GM08714 (cell line): ENCODE results near the gene LRIG1.

Experiments used
- H3K4me3 ChIP-seq: fragments of 200-500 bp; sonication (Bioruptor generic); 2 replicates; pipeline ENCODE4 v1.5.1; 2014; ENCODE audit warnings: mild to moderate bottlenecking, low read length, inconsistent platforms
- ZNF274 ChIP-seq: IDR thresholded peaks from 2 replicates; pipeline ENCODE4 v1.6.1; 2012; ENCODE audit warnings: mild to moderate bottlenecking, low read depth, low read length

LRIG1 gene

DNA sequence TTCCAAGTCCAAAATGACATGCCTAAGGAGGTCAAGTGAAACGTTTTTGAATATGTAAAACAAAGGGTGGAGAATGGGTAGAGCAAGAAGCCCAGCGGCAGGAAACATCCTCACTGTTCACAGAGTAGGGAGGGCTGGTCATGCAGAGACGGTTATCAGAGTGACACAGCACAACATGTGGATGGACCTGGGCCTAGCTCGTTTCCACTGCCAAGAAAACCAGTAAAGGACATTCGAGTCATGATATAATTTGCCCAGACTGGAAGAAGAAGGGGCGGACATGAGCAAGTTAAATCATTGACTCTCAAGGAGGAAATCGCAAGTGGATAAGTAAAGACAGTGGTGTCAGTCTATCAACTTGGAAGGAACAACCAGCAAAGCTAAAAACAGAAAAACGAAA lies 89.3 kb downstream of the LRIG1 start:
- no peak overlapping the region for H3K4me3 ChIP-seq
- TF ChIP-seq ZNF274 = no peak

DNA sequence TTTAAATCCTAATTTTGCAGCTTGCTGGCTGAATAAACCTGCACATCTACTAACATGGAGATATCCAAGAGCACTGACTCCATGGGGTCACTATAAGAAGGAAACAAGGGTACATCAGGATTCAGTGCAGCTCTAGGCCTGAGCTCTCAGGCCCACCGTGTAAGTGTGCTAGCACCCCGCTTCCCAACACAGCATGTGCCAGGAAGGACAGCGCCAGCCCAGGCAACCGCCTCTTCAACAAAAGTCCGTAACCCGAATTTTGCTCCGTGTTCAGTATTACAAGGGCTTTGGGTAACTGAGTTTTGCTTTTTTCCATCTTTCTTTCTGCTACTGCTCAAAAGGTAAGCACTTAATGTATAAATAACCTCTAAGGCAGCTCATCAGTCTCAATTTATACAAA lies 89.8 kb downstream of the LRIG1 start:
- no peak overlapping the region for H3K4me3 ChIP-seq
- no peak for TF ChIP-seq ZNF274

DNA sequence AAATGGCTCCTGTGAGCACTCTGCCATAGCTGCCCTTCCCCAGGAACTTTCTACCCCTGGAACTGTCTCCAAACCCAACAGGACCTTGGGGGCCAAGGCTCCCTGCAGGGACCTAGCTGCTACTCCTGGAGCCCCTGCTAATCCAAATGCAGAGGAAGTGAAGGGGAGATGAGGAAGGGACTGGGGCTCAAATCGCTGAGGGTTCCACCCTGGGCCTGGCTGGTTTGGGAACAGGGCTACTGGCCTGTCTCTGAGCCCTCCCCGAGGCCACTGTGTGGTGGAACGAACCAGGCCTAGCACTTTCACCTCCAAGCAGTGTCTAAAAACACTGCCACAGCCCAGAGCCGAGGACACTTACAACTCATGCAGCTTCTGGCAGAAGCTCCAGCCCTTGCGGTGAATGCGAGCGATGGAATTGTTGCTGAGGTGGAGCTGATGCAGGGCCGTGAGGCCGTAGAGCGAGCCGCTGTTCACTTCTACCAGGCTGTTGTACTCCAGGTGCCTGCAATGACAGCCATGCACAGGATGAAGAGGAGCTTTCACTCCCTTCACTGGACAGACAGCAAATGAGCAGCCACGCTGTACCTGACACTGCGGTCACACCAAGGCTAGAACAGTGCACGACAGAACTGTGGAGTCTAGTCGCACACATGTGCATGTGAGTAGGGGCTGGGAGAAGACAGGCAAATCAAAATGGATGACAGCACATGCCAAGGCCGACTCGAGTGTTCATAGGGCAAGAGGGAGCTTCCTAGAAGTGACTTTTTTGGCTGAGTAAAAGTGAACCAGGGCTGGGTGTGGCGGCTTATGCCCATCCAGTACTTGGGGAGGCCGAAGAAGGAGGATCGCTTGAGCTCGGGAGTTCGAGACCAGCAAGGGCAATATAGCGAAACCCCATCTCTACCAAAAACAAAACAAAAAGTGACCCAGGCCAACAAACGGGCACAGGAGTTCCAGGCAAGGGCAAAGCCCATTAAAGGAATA lies 90.8 kb downstream of the LRIG1 start:
- no peak overlapping the region for H3K4me3 ChIP-seq
- TF ChIP-seq ZNF274 = no peak

DNA sequence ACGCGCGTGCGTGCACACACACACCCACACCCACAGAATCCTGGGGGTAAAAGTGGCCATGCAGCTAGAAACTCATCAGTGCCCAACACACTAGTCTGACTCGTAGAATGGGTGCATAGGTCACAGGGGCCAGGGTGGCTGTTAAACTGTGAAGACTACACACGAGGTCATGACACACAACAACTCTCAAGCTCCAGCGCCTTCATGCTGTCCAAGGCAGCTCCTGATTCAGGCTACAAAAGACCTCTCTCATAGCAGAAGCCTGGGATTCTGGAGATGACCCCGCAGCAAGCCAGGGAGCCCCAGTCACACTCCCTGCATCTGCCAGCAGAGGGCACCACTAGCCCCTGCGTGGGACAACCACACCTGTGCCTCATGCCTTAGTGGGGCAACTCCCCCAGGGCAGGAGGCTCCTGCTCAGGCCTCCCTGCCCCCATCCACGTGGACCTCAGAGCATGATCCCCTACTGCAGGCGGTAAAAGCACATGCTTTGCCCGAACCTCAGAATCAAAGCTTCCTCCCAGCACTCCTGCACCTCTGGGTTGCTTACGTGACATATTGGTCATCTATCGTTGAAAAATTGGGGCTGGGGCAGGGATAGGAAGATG lies 93.1 kb downstream of the LRIG1 start:
- no peak for TF ChIP-seq ZNF274
- no peak overlapping the region for H3K4me3 ChIP-seq

DNA sequence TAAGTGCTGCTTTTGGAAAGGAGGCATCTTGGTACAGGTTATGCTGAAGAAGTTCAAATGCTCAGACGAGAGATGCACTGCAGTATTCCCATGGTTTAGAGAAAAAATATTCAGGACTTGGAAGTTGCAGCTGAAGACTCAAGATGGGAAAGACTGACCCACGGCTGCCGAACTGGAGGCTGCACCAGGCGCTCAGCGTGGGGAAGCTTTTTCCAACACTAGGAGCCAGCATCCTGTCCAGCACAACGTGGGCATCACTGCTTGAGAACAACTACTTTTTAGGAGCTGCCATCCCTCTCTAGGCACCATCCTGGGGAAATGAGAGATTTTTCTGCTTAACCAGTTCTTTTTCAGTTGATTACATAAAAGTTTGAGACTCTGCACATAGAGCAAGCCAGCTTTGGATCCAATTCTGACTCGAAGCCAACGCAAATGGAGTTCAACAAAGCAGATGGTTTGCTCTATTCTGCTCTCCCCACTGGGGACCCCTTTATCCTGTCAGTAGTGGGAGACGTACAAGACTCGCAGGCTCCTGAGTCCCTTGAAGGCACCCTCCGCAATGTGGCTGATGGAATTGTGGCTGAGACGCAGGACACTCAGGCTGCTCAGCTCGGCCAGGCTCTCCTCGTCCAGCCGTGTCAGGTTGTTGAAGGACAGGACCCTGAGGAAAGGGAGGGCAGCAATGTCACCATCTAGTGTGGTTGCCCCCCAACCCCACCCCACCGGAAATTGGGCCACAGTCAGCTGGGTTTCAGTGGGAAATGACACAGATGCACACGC lies 93.8 kb downstream of the LRIG1 start:
- TF ChIP-seq ZNF274 = no peak
- no peak overlapping the region for H3K4me3 ChIP-seq

DNA sequence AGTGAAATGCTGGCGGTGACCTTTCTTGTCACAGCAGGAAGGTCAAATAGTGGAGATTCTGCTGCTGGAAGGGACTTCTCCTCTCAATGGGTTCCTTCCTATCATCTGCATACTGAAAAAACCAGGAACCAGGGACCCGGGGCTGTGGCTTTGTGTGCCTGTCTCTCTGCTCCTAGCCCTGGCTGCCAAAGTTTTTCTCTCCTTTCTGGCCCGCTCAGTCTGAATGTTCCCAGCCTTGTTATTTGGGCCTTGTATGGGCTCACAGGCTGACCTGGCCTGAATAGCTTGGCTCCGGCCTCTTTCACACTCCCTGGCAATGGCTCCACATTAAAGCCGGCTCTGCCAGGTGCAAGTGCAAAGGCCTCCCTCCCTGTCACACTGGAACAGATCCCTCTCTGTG lies 94.7 kb downstream of the LRIG1 start:
- no peak for TF ChIP-seq ZNF274

DNA sequence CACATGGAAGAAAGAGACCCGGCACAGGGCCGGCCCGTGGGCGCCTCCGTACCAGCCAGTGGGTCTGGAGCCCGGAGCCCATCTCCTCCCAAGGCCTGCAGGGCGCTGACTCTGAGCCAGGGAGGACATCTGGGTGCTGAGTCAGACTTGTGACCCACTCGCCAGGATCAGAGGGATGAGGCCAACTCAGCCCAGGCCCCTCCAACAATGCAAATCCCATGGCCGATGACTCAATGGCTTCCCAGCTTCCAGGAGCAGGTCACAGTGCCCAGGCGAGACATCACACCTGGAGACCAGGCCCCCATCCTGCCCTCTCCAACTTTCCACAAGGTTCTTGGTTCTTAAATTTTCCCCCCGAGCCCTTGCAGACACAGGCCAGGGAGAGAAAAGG lies 95.1 kb downstream of the LRIG1 start:
- TF ChIP-seq ZNF274 = no peak
- no peak overlapping the region for H3K4me3 ChIP-seq

More for the DNA sequence above, 94.7 kb downstream of the LRIG1 start:
- H3K4me3 ChIP-seq = no peak overlapping the region

DNA sequence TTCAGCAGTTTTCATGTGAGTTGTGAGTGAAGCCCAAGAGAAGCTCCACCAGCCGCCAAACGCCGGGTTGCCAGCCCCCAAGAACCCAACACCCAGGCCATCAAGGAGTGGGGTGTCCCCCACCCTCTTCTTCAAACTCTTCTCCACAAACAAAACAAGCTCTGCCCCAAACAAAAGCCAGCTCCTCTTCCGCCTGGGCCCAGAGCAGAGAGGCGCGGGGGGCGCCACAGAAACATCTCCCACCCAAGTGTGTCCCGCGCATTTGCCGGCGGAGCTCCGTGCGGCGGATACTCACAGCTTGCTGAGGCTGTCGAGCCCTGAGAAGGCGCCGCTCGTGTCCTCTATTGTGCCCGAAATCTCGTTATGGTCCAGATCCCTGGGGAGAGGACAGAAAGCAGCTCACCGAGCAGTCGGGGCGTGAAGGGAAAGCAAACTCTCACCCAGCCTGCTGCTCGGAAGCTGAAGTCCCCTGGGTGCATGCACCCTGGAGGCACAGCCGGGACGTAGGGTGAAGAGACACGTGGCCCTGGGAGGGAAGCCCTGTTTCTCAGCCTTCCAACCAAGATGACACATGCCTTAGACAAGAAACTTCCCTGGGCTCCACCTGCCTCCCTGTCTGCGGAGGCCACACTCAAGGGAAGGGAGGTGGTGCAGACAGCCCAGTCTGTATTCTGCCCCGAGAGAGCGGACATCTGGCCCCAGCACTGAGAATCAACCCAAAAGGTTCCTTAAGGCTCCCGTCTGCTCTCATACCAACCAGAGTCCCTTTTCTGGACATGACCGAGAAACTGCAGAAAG lies 95.7 kb downstream of the LRIG1 start:
- H3K4me3 ChIP-seq = no peak overlapping the region
- TF ChIP-seq ZNF274 = no peak

DNA sequence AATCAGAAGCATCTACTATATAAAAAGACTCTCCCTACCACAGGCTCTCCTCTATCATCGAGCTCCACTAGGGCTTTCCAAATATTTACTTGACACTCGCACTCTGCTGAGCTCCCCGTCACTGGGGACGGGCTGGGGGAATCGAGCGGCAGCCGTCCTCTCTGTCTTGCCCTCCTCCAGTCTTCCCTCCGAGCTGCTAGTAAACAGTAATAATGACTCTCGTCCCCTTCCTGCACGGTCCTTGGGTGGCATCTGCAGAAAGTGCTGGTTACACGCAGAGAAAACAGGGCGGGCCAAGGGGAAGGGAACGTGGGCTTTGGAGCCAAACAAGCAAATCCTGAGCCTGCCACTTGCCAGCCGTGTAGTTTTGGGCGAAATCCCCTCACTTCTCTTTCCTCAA lies 96.6 kb downstream of the LRIG1 start:
- no peak for TF ChIP-seq ZNF274
- H3K4me3 ChIP-seq = no peak overlapping the region

DNA sequence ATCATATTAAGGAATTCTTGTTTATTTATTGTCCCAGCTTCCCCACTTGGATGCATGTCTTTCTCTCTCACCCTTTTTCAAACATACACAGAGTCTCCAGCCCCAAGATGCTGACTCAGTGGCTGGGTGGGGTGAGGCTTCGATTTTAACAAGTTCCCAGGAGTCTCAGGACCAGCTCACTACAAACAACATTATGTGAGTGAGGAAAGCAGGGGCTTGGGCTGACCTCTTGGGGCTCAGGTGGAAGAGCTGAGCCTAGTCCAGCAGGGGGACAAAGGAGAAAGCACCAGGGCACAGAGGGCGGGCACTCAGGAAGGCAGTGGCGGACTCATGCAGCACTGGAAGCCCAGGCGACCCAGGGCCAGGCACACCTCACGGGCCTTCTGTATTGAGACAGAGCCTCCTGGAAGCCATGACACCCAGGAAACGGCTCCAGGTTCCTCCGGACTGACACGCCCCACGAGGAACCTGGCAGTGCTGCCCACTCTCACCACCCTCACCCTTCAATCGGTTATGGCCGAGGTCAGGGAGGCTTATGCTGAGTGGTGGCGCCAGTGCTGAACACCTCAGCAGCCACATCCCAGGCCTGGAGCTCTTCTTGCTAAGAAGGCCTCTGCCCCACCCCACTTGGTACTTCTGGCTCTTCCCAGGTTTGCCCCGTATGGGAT lies 97.4 kb downstream of the LRIG1 start:
- no peak for TF ChIP-seq ZNF274
- no peak overlapping the region for H3K4me3 ChIP-seq

DNA sequence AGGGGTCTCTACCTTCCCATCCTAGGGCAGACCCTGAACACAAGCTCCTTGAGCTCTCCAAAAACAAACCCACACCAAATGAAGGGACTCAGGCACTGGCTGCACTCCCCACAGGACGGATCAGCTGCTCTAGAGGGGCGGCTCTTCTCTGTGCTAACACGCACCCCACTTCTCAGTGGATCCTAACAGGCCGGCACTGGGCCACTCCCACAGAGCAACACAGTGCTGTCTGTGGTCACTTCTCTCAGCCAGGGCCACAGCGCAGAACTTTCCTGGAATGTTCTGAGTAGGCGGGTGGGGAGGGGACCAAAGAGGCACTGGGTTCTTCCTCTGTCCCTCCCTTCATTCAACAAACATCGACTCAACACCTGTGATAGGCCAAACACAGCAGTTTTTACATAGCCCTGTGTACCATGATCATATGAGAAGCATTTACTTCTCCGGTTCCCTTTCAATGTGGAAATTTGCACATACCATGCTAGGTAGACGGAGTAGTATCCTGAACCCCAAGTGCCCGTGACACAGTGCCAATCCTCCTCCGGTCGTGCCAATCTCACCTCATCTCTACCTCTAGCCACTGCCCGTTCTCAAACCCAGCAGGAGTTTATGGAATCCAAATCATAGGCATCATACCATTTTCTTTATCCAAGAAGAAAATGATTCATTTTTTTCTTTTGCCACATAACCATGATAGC lies 98.1 kb downstream of the LRIG1 start:
- no peak overlapping the region for H3K4me3 ChIP-seq
- no peak for TF ChIP-seq ZNF274

DNA sequence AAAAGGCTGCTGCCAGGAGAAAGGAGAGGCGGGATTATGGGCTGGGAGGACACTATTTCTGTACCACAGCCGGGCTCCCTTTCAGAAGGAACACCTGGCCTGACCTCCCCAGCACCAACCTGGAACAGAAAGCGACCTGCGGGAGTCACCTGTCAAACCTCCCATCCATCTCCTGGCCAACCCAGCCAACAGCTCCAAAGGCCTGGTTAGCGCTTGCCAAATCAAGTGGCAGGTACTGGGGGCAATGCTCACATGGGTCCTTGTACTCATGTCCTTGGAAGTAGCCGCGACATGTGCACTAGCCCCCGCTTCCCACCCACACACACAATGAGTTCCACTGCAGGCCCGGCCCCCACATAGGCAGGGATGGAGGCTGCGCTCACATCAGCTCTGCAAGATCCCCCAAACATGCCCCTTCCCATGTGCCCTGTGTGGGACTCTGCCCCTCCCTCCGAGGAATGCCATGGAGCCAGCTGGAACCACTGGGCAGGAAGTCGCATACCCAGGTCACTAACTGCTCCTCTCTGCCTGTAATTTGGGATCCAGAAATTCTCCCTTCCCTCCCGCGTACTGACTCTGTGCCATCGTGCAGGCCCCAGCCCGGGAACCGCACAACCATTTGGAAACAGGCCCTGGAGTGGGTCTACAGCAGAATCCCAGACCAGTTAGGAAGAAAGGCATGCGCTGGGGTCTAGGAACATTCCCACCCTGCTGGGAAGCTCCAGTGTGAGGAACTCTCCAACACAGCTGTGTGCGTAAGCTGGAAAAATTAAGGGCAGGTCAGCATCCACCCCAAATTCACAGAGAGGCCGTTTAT lies 98.9 kb downstream of the LRIG1 start:
- TF ChIP-seq ZNF274 = no peak
- no peak overlapping the region for H3K4me3 ChIP-seq
